Upper lobe of left lung (tissue), 6 donors: ENCODE measurements around the gene CUBN. TPM values are rescaled to one million over a fixed set of nuclear protein-coding genes. Genes with fewer than 3 reads are reported as not detected.

Source experiments
- ATAC-seq, 2 donors: fragments of 200-7000 bp; cut with Tn5 transposase; one replicate each; pipeline ENCODE4 v1.9.1; 2022; ENCODE audit warnings: mild to moderate bottlenecking in 2 of 2, moderate library complexity in 2 of 2; ENCODE audit not compliant: low FRiP score in 2 of 2
- DNase-seq, 2 donors: peaks; one replicate each; pipeline ENCODE4 v3.0.0-alpha.2; 2019 to 2020
- H3K27ac ChIP-seq, 4 donors: fragments of 200-600 bp; sonication (generic); one replicate each; pipeline ENCODE4 v1.5.1; 2016 to 2019
- H3K27me3 ChIP-seq, 4 donors: fragments of 200-600 bp; sonication (generic); one replicate each; pipeline ENCODE4 v1.5.1; 2017 to 2019
- H3K36me3 ChIP-seq, 4 donors: fragments of 200-600 bp; sonication (generic); one replicate each; pipeline ENCODE4 v1.5.1; 2016 to 2019
- H3K4me1 ChIP-seq, 4 donors: fragments of 200-600 bp; sonication (generic); one replicate each; pipeline ENCODE4 v1.5.1; 2018 to 2019
- H3K4me3 ChIP-seq, 4 donors: fragments of 200-600 bp; sonication (generic); one replicate each; pipeline ENCODE4 v1.5.1; 2017 to 2019; ENCODE audit warnings: mild to moderate bottlenecking in 2 of 4, moderate library complexity in 1 of 4
- H3K9me3 ChIP-seq, 4 donors: fragments of 200-600 bp; sonication (generic); one replicate each; pipeline ENCODE4 v1.5.1; 2018 to 2019
- EP300 ChIP-seq, 4 donors: sonication (generic); formaldehyde crosslinking; IDR thresholded peaks; one replicate each; pipeline ENCODE4 v1.5.1; 2017; ENCODE audit warnings: antibody characterized with exemption in 4 of 4, control low read depth in 2 of 4
- POLR2A ChIP-seq, 4 donors: fragments of 450-650 bp; IDR thresholded peaks; one replicate each; pipeline ENCODE4 v1.5.1; 2016 to 2017; ENCODE audit warnings: antibody characterized with exemption in 4 of 4, mild to moderate bottlenecking in 2 of 4
- POLR2AphosphoS5 ChIP-seq, 2 donors: sonication (generic); formaldehyde crosslinking; IDR thresholded peaks; one replicate each; pipeline ENCODE4 v1.5.1; 2017; ENCODE audit warnings: antibody characterized with exemption in 2 of 2
- WGBS, 2 donors: methylation state at CpG; one replicate each; pipeline ENCODE4 v1.1.5; 2017 to 2018; 5-methylcytosine and 5-hydroxymethylcytosine counted together
- total RNA-seq, 6 donors: library from RNA; depleted of rRNA in 4 of 6; stranded (reverse); fragments of >200 nt in 4 of 6; gene quantifications; one replicate each; pipeline versions ENCODE4 v1.1.0 to v1.2.1, GENCODE V29; 2016 to 2021
- TF ChIP-seq, protein P1 (sequence below), 6 experiments: fragments of 450-650 bp in 4 of 6; fragments of 200-600 bp in 2 of 6; sonication (generic) in 2 of 6; IDR thresholded peaks; one replicate each; pipeline ENCODE4 v1.5.1; 2016 to 2019; ENCODE audit warnings: antibody characterized with exemption in 6 of 6
- donor health status: DM: no; HTN: no; CAD: no; lungs with moderate emphysema.
- donor health status: DM: no; HTN: yes; CAD: no; lungs with severe emphysema.

CUBN gene
- total RNA-seq, 6 donors from 2014 or later: 1.0 to 9.4 (median 5.3) TPM

DNA sequence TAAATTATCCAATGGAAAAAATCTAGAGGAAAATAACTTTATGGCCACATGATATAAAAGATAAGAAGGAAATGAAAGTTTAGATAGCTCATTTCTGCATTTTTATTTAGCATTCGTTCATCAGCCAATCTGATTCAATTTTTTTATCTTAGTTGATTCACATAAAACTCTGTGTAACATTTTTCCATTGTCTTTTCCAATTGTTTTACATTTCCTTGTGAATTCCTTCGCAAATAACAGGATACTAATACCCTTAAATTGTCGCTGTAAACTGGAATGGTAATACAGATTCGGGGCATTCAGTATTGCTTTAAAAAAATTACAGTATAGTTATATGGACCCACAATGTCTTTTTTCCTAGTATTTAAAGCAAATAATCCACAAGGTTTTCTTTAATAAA, 136.4 kb downstream of the CUBN start:
- ATAC-seq: no peak
- 62 to 63% methylated on average over 4 of the region's 4 CpGs for WGBS, 2 donors

DNA sequence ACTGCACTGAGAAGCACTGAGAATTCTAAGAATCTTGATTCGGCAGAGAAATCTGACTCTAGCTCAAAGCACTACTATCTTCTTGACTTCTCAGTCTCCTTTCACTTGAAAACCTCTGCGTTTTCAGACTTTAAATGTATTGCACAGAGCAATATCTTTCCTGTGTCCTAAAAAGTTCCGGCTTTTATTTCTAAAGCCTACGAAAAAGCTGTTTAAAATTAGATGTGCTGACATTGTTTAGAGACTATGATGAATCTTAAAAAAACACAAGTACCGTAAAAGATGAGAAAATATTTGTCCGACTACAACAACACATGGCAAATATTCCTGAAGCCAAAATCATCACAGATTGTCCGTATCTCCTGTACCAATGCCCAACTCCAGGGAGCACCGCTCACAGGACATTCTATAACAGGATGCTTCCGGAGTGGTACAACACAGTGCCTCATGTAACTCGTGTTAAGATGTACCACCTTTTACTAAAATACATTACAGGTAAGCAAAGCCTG, 136.9 kb downstream of the CUBN start:
- H3K9me3 ChIP-seq: no peaks in the 10 kb centered on the region
- no peak for TF ChIP-seq POLR2A (IDR thresholded peaks at IDR 0.05)
- TF ChIP-seq EP300 (IDR thresholded peaks at IDR 0.05): no peak
- TF ChIP-seq, protein P1, sequence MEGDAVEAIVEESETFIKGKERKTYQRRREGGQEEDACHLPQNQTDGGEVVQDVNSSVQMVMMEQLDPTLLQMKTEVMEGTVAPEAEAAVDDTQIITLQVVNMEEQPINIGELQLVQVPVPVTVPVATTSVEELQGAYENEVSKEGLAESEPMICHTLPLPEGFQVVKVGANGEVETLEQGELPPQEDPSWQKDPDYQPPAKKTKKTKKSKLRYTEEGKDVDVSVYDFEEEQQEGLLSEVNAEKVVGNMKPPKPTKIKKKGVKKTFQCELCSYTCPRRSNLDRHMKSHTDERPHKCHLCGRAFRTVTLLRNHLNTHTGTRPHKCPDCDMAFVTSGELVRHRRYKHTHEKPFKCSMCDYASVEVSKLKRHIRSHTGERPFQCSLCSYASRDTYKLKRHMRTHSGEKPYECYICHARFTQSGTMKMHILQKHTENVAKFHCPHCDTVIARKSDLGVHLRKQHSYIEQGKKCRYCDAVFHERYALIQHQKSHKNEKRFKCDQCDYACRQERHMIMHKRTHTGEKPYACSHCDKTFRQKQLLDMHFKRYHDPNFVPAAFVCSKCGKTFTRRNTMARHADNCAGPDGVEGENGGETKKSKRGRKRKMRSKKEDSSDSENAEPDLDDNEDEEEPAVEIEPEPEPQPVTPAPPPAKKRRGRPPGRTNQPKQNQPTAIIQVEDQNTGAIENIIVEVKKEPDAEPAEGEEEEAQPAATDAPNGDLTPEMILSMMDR (IDR thresholded peaks at IDR 0.05): no peak
- no peak for TF ChIP-seq POLR2AphosphoS5 (IDR thresholded peaks at IDR 0.05)
- H3K27ac ChIP-seq: peak overlapping the region in 1 of 4 donors; percentile 57
- H3K4me3 ChIP-seq: no peak overlapping the region
- WGBS, 2 donors: 45 to 53% methylated on average over 10 of the region's 10 CpGs
- no peak for ATAC-seq
- no peak for DNase-seq
- H3K4me1 ChIP-seq: peaks cover 16 to 27% (median 20%) of the 10 kb centered on the region in 4 donors
- H3K27me3 ChIP-seq: no peaks in the 10 kb centered on the region
- H3K36me3 ChIP-seq: no peaks in the 10 kb centered on the region

More for the DNA sequence above, 136.4 kb downstream of the CUBN start:
- no peak for DNase-seq
- no peaks in the 10 kb centered on the region for H3K27me3 ChIP-seq
- H3K9me3 ChIP-seq: no peaks in the 10 kb centered on the region
- TF ChIP-seq EP300 (IDR thresholded peaks at IDR 0.05): no peak
- no peak for TF ChIP-seq POLR2A (IDR thresholded peaks at IDR 0.05)
- no peak for TF ChIP-seq POLR2AphosphoS5 (IDR thresholded peaks at IDR 0.05)
- TF ChIP-seq, protein P1 (IDR thresholded peaks at IDR 0.05): no peak
- peak overlapping the region in 1 of 4 donors; percentile 57 for H3K27ac ChIP-seq
- H3K36me3 ChIP-seq: no peaks in the 10 kb centered on the region
- peaks cover 15 to 27% (median 17%) of the 10 kb centered on the region in 4 donors for H3K4me1 ChIP-seq
- no peak overlapping the region for H3K4me3 ChIP-seq

DNA sequence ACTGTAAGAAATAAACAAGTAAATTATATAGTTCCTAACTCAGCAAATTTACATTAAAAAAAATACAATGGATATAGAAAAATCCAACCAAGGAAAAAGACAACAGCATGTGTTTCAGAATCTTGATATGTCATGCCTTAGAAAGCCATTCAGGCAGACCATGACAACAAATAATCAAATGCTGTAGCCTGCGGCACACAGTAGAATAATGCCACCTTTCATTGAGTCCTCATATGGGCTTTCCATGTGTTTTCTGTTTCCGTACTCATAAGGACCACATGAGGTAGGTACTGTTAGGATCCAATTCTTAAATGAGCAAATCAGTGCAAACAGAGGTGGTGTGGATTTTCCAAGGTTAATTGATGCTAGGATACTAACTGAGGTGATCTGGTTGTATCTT, 138.6 kb downstream of the CUBN start:
- no peaks in the 10 kb centered on the region for H3K9me3 ChIP-seq
- ATAC-seq (no peak), DNase-seq (no peak)
- no peaks in the 10 kb centered on the region for H3K36me3 ChIP-seq
- peaks cover 13 to 28% (median 24%) of the 10 kb centered on the region in 4 donors for H3K4me1 ChIP-seq
- H3K27me3 ChIP-seq: no peaks in the 10 kb centered on the region
- WGBS, 2 donors: 96 to 100% methylated on average over 2 of the region's 2 CpGs
- H3K4me3 ChIP-seq: no peak overlapping the region
- TF ChIP-seq POLR2AphosphoS5 (IDR thresholded peaks at IDR 0.05): no peak
- TF ChIP-seq POLR2A (IDR thresholded peaks at IDR 0.05): no peak
- no peak for TF ChIP-seq EP300 (IDR thresholded peaks at IDR 0.05)
- TF ChIP-seq, protein P1 (IDR thresholded peaks at IDR 0.05): no peak
- no peak overlapping the region for H3K27ac ChIP-seq

DNA sequence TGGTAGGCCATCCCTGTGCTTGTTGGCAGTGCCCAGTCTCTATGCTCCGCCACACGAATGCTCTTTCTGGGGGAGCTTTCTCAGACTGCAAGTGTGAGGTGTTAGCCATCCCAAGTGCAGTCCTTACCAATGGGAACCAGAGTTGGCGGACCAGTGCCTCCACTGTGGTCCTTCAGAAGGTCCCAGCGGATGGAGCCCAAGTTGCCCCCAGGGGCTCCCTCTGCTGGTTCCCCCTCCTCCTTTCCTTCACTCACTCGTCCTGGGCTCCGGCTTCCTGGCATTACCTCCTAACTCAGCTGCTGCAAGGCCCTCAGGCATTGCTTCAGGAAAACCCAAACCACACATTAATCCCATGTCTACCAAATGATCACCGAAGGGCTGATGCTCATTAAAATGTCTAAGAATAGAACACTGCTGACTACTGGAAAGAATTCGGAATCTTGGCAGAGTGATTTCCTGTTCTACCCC, 139.8 kb downstream of the CUBN start:
- Histone ChIP-seq H3K27ac (no peak overlapping the region), H3K4me1 (peaks cover 6 to 18% (median 15%) of the 10 kb centered on the region in 4 donors), H3K27me3 (no peaks in the 10 kb centered on the region), H3K9me3 (no peaks in the 10 kb centered on the region), H3K36me3 (no peaks in the 10 kb centered on the region), H3K4me3 (no peak overlapping the region)
- WGBS, 2 donors: 87 to 91% methylated on average over 8 of the region's 8 CpGs
- DNase-seq: no peak
- TF ChIP-seq POLR2AphosphoS5 (IDR thresholded peaks at IDR 0.05) (no peak), POLR2A (IDR thresholded peaks at IDR 0.05) (no peak)
- TF ChIP-seq, protein P1 (IDR thresholded peaks at IDR 0.05): no peak
- ATAC-seq: no peak

DNA sequence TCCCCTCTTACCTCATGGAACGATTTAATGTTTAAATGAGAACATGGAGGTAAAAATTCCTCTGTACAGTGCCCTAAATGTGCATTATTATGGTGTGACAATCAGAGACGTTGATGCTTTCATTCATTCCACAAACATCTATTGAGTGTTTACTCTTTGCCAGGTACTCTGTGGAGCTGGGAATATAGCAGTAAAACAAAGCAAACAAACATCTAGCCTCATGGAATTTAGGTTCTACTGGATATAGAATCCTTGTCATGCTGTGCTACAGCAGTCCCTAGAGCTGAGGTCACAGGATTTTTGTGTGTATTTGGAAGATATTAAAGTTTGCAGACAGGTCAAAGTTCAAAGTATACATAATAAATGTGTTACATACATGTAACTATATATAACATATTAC, 140.7 kb downstream of the CUBN start:
- Histone ChIP-seq H3K36me3 (no peaks in the 10 kb centered on the region), H3K27me3 (no peaks in the 10 kb centered on the region), H3K4me1 (peaks cover 6 to 14% (median 14%) of the 10 kb centered on the region in 4 donors), H3K4me3 (no peak overlapping the region), H3K9me3 (no peaks in the 10 kb centered on the region), H3K27ac (no peak overlapping the region)
- DNase-seq: no peak
- no peak for ATAC-seq
- 85 to 95% methylated on average over 2 of the region's 2 CpGs for whole genome bisulfite sequencing, 2 donors
- TF ChIP-seq POLR2A (IDR thresholded peaks at IDR 0.05): no peak
- TF ChIP-seq, protein P1 (IDR thresholded peaks at IDR 0.05): no peak
- TF ChIP-seq EP300 (IDR thresholded peaks at IDR 0.05): no peak
- no peak for TF ChIP-seq POLR2AphosphoS5 (IDR thresholded peaks at IDR 0.05)
